Urothelium cell line (cell line): ENCODE data around the gene KRTAP5-4.
A peak's percentile ranks its signal among the peaks of the same experiment; 100 is the strongest.
"Not testable (repeated sequence)": the region's sequence is repeated elsewhere in the genome, so short reads cannot be mapped to it uniquely, and the experiment has no call there.

ENCODE experiments used
- DNase-seq: peaks from one replicate; pipeline ENCODE4 v3.0.0; 2011; ENCODE audit warnings: low spot score, mixed read lengths
- FAIRE-seq: peaks from 2 replicates; lab custom pipeline; 2011; peaks lifted over from hg19 to GRCh38; lab: Jason Lieb, UNC

KRTAP5-4 gene

GRCh38 chr11:1605923-1606322 lies 16.0 kb downstream of the KRTAP5-4 start:
- FAIRE-seq, DNase-seq: not testable (repeated sequence)

GRCh38 chr11:1604711-1605110 lies 17.2 kb downstream of the KRTAP5-4 start:
- FAIRE-seq: no peak
- DNase-seq: no peak

- no peak for FAIRE-seq
- DNase-seq: no peak
Measured at GRCh38 chr11:1604181-1604580, 17.8 kb downstream of the KRTAP5-4 start.

GRCh38 chr11:1603629-1604028 lies 18.3 kb downstream of the KRTAP5-4 start:
- FAIRE-seq (no peak), DNase-seq (no peak)

GRCh38 chr11:1601663-1602062 lies 20.3 kb downstream of the KRTAP5-4 start:
- not testable (repeated sequence) for DNase-seq
- peak; percentile 80 for FAIRE-seq

GRCh38 chr11:1600626-1601025 lies 21.3 kb downstream of the KRTAP5-4 start:
- FAIRE-seq (no peak), DNase-seq (no peak)

- DNase-seq: no peak
- FAIRE-seq: no peak
Measured at GRCh38 chr11:1598816-1599215, 23.1 kb downstream of the KRTAP5-4 start.

- FAIRE-seq, DNase-seq: not testable (repeated sequence)
Measured at GRCh38 chr11:1598406-1598805, 23.5 kb downstream of the KRTAP5-4 start.

- FAIRE-seq (no peak), DNase-seq (no peak)
Measured at GRCh38 chr11:1597994-1598380, 24.0 kb downstream of the KRTAP5-4 start, which contains the start of gene KRTAP5-2. TSS of gene KRTAP5-2 (minus strand) at chr11:1598294. CDS start at chr11:1598250, 44 bp downstream.

GRCh38 chr11:1597331-1597993 lies 24.5 kb downstream of the KRTAP5-4 start:
- DNase-seq: no peak
- no peak for FAIRE-seq

- DNase-seq, FAIRE-seq: not testable (repeated sequence)
Measured at GRCh38 chr11:1596576-1597121, 25.3 kb downstream of the KRTAP5-4 start.

GRCh38 chr11:1595994-1596575 lies 25.9 kb downstream of the KRTAP5-4 start:
- DNase-seq, FAIRE-seq: not testable (repeated sequence)

GRCh38 chr11:1592628-1593027 lies 29.3 kb downstream of the KRTAP5-4 start:
- FAIRE-seq: no peak

GRCh38 chr11:1589996-1590395 lies 31.9 kb downstream of the KRTAP5-4 start:
- DNase-seq: no peak
- FAIRE-seq: no peak

More at GRCh38 chr11:1592628-1593027, 29.3 kb downstream of the KRTAP5-4 start:
- no peak for DNase-seq

GRCh38 chr11:1589191-1589963 lies 32.6 kb downstream of the KRTAP5-4 start:
- not testable (repeated sequence) for DNase-seq, FAIRE-seq

GRCh38 chr11:1586699-1587098 lies 35.2 kb downstream of the KRTAP5-4 start:
- no peak for DNase-seq
- FAIRE-seq: no peak

- FAIRE-seq, DNase-seq: not testable (repeated sequence)
Measured at GRCh38 chr11:1584661-1585370, 37.1 kb downstream of the KRTAP5-4 start, which contains the start of gene KRTAP5-1. TSS of gene KRTAP5-1 (minus strand) at chr11:1585283. CDS start at chr11:1585249, 34 bp downstream.

- not testable (repeated sequence) for FAIRE-seq, DNase-seq
Measured at GRCh38 chr11:1582909-1583308, 39.0 kb downstream of the KRTAP5-4 start.

GRCh38 chr11:1581976-1582375 lies 40.0 kb downstream of the KRTAP5-4 start:
- DNase-seq: no peak
- no peak for FAIRE-seq

GRCh38 chr11:1576825-1577224 lies 45.1 kb downstream of the KRTAP5-4 start:
- FAIRE-seq (no peak), DNase-seq (no peak)
